Stimulated activated naive CD8-positive, alpha-beta T cell treated with anti-CD3 and anti-CD28 coated beads, Interleukin-15, Interleukin-2, amounts not matched to agents 100 U/mL and 50 U/mL, for 24 hours (primary cell): ENCODE results near the gene ALDH9A1.
"Not testable (repeated sequence)": the region's sequence is repeated elsewhere in the genome, so short reads cannot be mapped to it uniquely, and the experiment has no call there.

Experiments used
- ATAC-seq: fragments of 150-1000 bp; cut with Tn5 transposase; one replicate; pipeline ENCODE4 v1.10.0; 2021
- DNase-seq: peaks from one replicate; pipeline ENCODE4 v3.0.0; 2021

Gene ALDH9A1

DNA sequence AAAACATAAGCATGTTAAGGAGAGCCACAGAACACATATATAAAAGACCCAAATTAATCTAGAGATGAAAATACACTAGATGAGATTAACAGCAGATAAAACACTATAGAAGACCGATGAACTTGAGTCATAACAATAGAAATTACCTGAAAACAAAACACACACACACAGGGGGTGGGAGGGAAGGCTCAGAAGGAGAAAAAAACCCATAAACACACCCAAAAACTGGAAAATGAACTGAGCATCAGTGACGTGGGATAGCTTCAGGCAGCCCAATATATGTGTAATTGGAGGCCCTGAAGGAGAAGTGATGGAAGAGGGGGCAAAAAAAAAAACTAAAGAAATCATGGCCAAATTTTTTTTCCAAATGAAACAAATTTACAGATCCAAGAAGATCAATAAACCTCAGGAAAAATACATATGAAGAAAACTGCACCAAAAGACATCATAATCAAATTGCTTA, 11.4 kb downstream of the ALDH9A1 start:
- DNase-seq = no peak
- ATAC-seq = no peak

GRCh38 chr1:165686121-165686970, 12.0 kb downstream of the ALDH9A1 start:
- ATAC-seq (no peak), DNase-seq (no peak)

DNA sequence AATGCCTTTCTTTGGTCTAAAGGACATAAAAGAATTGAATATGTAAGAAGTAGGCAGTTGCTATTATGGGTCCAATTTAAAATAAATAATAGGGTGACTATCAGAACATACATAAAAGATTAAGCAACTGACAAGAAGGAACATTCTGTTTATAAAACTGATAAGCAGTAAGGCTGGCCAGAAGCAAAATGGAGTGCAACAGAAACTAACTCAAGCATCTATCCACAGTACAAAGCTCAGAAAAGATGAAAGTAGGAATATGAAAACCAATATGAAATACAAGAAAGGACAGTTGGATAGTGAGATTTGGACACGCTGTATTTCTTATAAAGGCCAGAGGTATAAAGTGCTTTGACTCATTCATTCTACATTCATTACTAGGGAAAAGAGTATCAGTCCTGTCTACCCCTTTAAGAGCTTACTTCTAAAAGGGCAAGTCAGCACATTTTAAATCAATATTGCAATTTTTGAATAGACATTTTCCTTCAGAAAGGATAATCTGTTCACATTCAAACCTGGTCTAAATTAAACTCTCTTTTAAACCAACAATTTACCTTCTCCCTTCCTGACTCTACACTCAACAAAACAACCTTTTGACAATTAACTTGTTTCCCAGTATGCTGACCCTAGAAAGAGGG, 14.4 kb downstream of the ALDH9A1 start:
- ATAC-seq = no peak
- no peak for DNase-seq

- not testable (repeated sequence) for DNase-seq, ATAC-seq
These were observed 17.6 kb downstream of the ALDH9A1 start for GRCh38 chr1:165680773-165681172.

DNA sequence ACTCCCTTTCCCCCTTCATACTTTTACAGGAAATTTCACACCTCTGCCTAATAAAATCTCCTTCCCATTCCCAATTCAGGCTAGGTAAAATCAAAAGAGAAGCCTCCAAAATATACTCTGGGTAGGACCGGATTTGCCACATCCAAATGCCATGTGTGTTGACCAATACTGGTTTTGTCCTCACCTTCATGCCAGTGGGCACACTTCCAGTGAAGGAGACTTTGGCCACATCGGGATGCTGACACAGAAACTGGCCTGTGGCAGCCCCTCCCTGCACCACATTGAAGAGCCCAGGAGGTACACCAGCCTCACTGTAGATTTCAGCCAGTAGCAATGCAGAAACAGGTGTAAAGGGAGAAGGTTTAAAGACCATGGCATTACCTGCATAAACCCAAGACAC, 18.1 kb downstream of the ALDH9A1 start:
- no peak for DNase-seq
- ATAC-seq = no peak

- no peak for ATAC-seq
- no peak for DNase-seq
These were observed 18.9 kb downstream of the ALDH9A1 start for GRCh38 chr1:165679282-165680036.

GRCh38 chr1:165678509-165678908, 19.9 kb downstream of the ALDH9A1 start:
- ATAC-seq = no peak
- no peak for DNase-seq

DNA sequence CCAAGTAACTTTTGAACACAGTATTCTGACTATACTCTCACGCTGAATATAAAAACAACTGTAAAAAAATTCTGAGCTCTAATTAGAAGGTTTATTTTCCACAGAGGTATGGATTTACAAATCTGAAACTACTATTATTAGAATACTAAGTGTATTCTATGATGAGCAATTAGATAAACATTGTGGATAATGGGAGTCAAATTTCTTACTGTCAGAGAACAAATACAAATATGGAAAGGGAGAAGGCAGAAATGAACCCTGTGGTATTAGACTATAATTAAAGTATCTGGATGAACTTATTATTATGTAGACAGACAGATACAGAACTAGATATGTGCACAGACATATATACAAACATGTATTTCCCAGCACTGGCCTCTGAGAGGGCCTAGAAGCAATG, 22.6 kb downstream of the ALDH9A1 start:
- no peak for ATAC-seq
- no peak for DNase-seq

DNA sequence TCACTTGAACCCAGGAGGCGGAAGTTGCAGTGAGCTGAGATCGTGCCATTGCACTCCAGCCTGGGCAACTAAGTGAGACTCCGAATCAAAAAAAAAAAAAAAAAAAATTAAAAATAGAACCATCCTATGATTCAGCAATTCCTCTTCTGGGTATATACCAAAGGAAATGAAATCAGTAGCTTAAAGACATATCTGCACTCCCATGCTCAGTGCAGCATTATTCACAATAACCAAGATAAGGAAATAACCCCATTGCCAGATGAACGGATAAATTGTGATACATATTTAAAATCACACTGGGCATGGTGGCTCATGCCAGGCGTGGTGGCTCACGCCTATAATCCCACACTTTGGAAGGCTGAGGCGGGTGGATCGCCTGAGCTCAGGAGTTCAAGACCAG, 23.8 kb downstream of the ALDH9A1 start:
- DNase-seq = no peak
- no peak for ATAC-seq

- DNase-seq = no peak
- no peak for ATAC-seq
These were observed 26.8 kb downstream of the ALDH9A1 start for GRCh38 chr1:165671526-165671925.

GRCh38 chr1:165668184-165668583, 30.2 kb downstream of the ALDH9A1 start:
- DNase-seq (no peak), ATAC-seq (peak; percentile 59)

DNA sequence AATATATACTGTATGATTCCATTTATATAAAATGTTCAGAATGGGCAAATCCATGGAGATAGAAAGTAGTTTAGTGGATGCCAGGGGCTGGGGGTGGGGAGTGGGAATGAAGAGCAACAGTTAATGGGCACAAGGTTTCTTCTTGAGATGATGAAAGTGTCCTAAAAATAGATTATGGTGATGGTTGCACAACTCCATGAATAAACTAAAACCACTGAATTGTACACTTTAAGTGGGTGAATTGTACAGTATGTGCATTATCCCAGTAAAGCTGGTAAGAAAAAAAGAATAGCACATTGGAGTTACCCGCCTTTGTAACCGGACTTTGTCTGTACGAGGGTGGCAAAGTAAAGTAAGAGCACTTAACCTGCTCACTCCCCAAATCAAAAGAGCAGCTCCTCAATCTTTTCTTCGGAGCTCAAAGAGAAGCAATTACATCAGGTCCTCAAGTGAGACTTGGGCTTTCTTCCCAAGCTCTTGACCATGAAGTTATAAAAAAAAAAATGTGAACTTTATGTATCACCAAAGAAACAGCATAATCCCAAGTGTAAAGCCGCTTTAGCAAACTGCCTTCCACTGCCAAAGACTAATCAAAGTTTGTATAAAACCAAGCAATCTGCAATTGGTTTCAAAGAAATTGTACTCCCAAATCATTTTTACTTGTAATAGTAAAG, 32.1 kb downstream of the ALDH9A1 start:
- DNase-seq (no peak), ATAC-seq (no peak)

DNA sequence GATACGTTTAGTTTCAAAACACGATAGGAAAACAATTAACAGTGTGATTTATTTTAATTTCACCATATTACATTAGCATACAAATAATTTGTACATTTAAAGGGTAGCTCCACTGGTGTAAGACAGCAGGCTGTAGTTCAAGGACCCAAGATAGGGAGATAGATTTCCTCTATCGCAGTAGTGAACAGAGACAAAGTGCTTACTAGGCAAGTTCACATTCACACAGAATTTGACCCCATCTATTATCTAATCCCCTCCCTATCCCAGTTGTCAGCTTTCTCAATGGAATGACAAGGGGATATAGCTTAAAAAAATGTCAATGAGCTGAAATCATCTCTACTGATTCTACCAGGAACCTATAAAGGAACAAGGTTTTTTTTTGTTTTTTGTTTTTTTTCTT, 36.2 kb downstream of the ALDH9A1 start:
- ATAC-seq = no peak
- DNase-seq = no peak

GRCh38 chr1:165661703-165662102, 36.7 kb downstream of the ALDH9A1 start:
- DNase-seq (no peak), ATAC-seq (no peak)

GRCh38 chr1:165659581-165659895, 38.8 kb downstream of the ALDH9A1 start:
- ATAC-seq (no peak), DNase-seq (no peak)

DNA sequence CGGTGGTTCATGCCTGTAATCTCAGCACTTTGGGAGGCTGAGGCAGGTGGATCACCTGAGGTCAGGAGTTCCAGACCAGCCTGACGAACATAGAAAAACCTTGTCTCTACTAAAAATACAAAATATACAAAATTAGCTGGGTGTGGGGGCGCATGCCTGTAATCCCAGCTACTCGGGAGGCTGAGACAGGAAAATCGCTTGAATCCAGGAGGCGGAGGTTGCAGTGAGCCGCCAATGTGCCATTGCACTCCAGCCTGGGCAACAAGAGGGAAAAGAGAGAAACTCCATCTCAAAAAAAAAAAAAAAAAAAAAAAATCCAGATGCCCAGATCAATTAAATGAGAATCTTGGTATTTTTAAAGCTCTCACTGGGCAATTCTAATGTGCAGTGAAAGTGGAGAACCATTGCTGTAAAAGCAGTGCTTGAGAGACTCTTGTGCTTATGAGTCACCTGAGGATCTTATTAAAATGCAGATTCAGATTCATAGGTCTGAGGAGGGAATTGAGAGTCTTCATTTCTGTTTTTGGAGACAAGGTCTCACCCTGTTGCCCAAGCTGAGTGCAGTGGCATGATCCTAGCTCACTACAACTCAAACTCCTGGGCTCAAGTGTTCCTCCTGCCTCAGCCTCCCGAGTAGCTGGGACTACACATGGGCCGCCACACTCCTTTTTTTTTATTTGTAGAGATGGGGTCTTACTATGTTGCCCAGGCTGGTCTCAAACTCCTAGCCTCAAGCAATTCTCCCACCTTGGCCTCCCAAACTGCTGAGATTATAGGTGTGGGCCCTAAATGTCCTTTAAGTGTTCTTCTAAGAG, 39.4 kb downstream of the ALDH9A1 start:
- DNase-seq, ATAC-seq: not testable (repeated sequence)

GRCh38 chr1:165650981-165651625, 47.3 kb downstream of the ALDH9A1 start:
- DNase-seq (no peak), ATAC-seq (no peak)

- ATAC-seq (no peak), DNase-seq (no peak)
These were observed 49.3 kb downstream of the ALDH9A1 start for GRCh38 chr1:165648919-165649572.

DNA sequence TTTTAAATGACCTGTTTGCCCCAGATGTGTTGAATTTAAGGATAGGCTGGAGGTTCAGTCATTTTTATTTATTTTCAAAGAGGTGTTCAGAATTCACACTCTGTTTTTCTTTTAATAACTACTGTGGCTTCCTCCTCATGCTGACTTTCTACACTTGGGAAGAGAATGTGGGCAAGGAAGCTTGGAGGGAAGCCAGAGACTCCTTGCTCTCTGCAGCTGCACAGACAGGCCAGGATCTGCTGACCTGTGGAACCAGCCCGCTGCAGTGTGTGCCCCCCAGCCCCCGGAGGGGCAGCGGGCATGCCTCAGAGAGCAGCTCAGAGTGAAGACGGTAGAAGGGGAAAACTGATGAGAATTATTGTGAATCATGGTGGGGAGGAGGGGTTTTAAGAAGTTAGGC, 50.4 kb downstream of the ALDH9A1 start:
- DNase-seq = no peak

DNA sequence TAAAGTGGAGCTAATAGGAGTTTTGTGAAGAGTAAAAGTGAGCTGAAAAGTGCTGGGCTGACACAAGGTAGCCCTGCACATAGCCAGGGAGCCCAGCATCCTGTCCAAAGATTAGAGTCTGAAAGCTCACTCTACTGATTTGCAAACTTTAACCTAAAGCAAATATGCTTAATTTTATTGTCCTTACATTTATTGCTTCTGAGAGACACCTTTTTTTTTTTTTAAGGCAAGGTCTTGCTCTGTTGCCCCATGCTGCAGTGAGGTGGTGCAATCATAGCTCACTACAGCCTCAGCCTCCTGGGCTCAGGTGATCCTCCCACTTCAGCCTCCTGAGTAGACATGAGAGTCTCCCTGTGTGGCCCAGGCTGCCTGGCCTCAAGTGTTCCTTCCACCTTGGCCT, 50.8 kb downstream of the ALDH9A1 start:
- DNase-seq = no peak
- ATAC-seq = no peak

More for the DNA sequence above, 50.4 kb downstream of the ALDH9A1 start:
- ATAC-seq = no peak
